Rectal smooth muscle tissue (tissue), 1 donor: ENCODE results near the gene EPB41L3.
"Not testable (repeated sequence)": the region's sequence is repeated elsewhere in the genome, so short reads cannot be mapped to it uniquely, and the experiment has no call there.

Source experiments
- H3K27ac ChIP-seq: one replicate; pipeline ENCODE4 v1.7.0; 2013; ENCODE audit warnings: low read depth, low read length, inconsistent platforms
- H3K27me3 ChIP-seq: one replicate; pipeline ENCODE4 v1.7.0; 2013; ENCODE audit warnings: low read length; ENCODE audit not compliant: control insufficient read depth, insufficient read depth
- H3K36me3 ChIP-seq: one replicate; pipeline ENCODE4 v1.7.0; 2013; ENCODE audit warnings: low read length; ENCODE audit not compliant: control insufficient read depth, insufficient read depth
- H3K4me1 ChIP-seq: one replicate; pipeline ENCODE4 v1.7.0; 2013; ENCODE audit warnings: low read length; ENCODE audit not compliant: control insufficient read depth, insufficient read depth
- H3K4me3 ChIP-seq: one replicate; pipeline ENCODE4 v1.7.0; 2013; ENCODE audit warnings: low read length
- H3K9ac ChIP-seq: one replicate; pipeline ENCODE4 v1.7.0; 2013; ENCODE audit warnings: low read length

EPB41L3 gene

DNA sequence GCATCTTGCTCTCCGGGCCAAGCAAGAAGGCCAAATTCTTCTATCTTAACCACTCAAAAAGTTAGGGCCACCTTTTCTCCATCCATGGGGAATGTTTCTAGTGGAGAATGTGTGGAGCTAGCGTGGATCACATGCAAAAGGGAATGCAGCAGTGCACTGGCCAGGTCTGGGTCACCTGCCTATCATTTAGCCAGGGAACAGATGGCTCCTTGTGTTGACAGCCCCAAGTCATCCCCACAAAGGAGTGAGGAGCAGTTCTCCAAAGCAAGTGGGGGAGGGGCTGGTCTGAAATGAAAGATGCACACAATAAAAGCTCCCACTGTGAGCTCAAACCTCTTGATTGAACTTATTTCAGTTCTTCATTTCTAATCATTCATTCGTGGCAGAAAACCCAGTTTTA, 19.1 kb downstream of the EPB41L3 start:
- Histone ChIP-seq H3K36me3 (no peaks in the 10 kb centered on the region), H3K27me3 (no peaks in the 10 kb centered on the region), H3K9ac (no peak overlapping the region), H3K4me3 (no peak overlapping the region), H3K27ac (no peak overlapping the region), H3K4me1 (peaks cover 15% of the 10 kb centered on the region)

DNA sequence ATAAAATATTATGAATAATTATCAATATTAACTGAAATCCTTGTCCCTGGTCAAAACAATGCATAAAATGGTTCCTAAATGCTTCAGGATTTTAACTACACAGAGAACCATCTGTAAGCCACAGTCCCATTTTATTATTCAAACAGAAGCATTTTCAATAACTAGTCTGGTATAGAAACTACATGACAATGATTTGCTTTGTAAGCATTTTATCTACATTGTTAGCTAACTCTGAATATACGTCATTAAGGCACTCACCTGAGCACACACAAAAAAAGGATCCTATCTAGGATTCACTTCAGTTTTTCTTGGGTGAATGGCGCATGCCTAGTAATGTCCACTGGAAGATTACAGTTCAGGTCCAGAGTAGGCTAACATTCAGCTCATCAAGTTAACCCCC, 22.8 kb downstream of the EPB41L3 start:
- Histone ChIP-seq H3K9ac (no peak overlapping the region), H3K36me3 (no peaks in the 10 kb centered on the region), H3K27ac (no peak overlapping the region), H3K4me3 (no peak overlapping the region), H3K27me3 (no peaks in the 10 kb centered on the region), H3K4me1 (peaks cover 10% of the 10 kb centered on the region)

DNA sequence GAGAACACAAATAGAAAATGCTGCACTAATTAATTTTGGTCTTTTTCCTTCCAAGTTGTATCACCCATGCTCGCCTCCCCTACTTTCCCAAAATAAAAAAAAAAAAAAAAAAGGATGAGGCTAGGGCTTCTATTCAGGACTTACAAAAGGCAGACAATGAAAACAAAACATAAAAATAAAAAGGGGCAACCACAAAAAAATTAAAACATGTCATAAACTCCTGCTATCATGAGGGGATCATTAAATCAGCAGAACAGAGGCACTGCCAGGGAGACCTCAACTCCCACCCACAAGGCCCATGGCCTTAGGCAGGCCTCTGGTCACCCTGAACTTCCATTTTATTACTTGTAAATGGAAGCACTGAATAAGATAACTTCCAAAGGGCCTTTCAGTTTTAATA, 23.3 kb downstream of the EPB41L3 start:
- Histone ChIP-seq H3K27me3 (no peaks in the 10 kb centered on the region), H3K27ac (no peak overlapping the region), H3K4me3 (no peak overlapping the region), H3K4me1 (peaks cover 11% of the 10 kb centered on the region), H3K36me3 (no peaks in the 10 kb centered on the region), H3K9ac (no peak overlapping the region)

DNA sequence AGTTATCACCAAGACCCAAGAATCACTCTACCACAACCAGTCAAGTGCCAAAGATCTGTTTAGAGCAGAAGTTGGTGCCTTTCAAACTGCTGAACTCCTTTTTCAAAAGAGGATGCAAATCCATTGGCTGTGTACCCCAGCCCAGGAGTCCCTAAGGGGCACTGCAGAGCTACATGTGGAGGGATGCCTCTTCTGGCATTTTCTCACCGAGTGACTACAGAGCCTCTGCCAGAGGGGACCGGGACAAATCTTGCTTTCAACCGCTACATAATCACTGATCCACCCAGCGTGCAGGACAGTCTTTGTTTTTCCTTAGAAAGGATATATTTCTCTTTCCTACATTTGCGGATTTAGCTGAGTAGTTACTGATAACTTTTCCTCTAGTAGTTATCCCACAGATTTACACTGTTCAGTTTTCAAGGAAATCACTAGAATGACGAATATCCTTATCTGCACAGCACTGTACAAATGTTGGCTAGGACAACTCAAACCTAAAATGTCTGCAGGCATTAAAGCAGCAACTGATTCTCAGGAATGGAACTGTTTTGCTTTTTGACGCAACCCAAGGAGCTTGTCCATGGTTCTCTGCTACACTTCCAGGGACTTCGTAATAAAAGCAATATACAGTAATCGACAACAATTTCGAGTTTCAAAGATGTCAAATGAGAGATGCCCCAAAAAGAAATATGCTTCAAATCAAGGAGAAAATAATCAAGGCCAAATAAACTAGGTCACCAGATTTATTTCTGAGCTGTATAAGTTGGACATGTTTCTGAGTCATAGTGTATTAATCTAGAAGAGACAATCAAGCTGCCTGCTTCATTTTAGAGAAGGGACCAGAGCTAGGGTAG, 24.1 kb downstream of the EPB41L3 start:
- peak overlapping the region; percentile 17 for H3K4me3 ChIP-seq
- peak overlapping the region; percentile 33 for H3K27ac ChIP-seq
- no peaks in the 10 kb centered on the region for H3K36me3 ChIP-seq
- H3K27me3 ChIP-seq, result no peaks in the 10 kb centered on the region
- no peak overlapping the region for H3K9ac ChIP-seq
- peaks cover 19% of the 10 kb centered on the region for H3K4me1 ChIP-seq

DNA sequence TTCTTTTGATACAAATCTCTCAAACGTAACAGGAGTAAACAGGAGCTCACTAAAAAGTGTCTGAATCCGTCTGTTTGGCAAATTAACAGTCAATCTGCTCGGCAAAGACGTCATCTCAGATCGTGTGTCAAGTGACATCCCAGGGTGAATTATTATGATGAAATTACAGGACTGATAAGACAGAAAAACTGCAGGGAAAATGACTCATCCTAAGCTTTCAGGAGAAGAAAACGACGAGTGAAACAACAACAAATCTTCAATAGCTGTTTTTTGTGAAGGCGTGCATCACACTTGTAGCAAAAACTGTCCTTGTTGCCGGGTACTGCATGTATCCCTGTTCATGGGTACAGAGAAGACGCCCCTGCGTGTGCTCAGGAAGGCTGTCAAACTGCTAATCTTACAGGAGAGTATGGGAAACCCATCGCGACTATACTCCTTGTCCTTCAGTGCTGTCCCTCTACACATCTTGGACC, 24.9 kb downstream of the EPB41L3 start:
- Histone ChIP-seq H3K27ac (peak overlapping the region; percentile 33), H3K4me1 (peaks cover 19% of the 10 kb centered on the region), H3K4me3 (no peak overlapping the region), H3K36me3 (no peaks in the 10 kb centered on the region), H3K27me3 (no peaks in the 10 kb centered on the region), H3K9ac (no peak overlapping the region)

DNA sequence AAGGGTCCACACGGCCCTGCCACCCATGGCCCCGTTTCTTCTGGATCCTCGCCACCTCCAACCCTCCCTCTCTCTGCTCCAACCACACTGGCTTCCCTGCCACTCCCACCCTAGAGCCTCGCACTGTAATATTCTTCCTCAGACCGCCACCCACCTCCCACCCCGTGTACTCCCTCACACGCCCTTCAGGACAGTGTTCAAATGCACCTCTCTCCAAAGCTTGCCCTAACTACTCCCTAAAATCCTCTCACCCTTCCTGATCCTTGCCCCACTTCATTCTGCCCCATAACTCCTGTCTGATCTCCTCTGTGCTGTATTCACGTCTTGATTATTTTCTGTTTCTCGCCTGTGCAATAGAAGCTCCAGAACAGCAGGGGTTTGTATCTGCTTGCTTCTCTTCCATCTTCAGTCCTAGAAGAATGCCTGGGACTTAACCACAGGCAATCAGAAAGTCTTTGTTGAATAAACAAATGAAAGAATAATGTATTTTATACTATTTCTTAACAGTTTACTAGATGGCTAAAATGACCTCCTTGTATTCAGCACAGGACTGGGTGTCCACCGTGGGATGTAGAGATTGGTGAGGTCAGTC, 25.5 kb downstream of the EPB41L3 start:
- Histone ChIP-seq H3K36me3 (no peaks in the 10 kb centered on the region), H3K4me1 (peaks cover 19% of the 10 kb centered on the region), H3K27ac (no peak overlapping the region), H3K27me3 (no peaks in the 10 kb centered on the region), H3K4me3 (no peak overlapping the region), H3K9ac (no peak overlapping the region)

DNA sequence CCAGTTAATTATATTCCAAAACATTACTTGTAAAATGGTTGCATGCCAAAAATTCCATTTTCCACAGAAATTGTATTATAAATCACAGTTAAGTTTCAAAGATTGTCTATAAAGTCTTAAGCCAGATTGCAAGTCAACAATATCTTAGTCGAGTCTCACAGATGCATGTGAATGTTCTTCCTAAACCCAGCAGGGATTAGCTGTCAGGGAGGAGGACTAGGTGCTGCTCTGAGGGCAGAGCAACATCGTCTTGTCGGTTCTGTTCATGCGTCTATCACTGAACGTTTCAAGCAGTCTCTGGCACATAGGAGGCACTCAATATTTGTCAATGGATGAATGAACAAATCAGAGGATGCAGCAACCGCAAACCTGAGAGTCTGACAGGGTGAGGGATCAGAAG, 27.0 kb downstream of the EPB41L3 start:
- H3K4me1 ChIP-seq, result peaks cover 19% of the 10 kb centered on the region
- H3K27me3 ChIP-seq, result no peaks in the 10 kb centered on the region
- no peaks in the 10 kb centered on the region for H3K36me3 ChIP-seq
- H3K9ac ChIP-seq, result no peak overlapping the region
- H3K4me3 ChIP-seq, result no peak overlapping the region
- H3K27ac ChIP-seq, result no peak overlapping the region

DNA sequence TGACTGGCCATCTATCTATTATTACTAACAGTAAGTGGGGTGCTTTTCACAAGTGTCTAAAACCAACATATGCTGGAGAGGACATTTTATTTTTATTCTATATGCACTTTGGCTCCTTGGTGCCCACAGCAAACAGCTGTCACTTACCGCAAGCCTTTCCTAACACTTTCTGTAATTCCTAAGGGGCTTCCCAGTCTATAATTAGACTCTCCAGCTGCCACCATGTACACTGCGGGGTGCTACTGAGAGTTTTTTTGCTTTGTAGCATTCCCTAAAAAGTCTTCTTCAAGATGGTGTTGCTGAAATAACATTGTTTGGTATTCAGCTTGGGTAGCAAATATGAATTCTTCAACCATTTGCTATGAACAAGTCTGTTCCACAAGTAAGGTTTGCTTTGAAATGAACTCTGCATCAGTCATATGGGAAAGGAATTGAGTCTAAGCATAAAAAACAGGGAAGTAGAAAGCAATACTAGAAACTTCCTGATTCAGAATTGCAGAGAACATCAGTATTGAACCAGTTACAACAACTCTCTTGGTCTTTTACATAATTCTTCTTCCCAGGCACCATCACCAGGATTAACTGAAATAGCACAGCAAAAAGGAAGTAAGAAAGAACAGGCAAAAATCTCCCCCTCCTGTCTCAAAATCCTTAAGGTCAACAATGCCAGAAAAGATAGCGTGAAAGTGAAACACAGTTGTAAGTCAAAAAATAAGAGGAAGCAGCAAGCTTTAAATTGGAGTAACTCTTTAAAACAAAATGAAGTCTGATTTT, 28.6 kb downstream of the EPB41L3 start:
- Histone ChIP-seq H3K4me1 (peaks cover 11% of the 10 kb centered on the region), H3K27ac (no peak overlapping the region), H3K4me3 (no peak overlapping the region), H3K9ac (no peak overlapping the region), H3K27me3 (no peaks in the 10 kb centered on the region), H3K36me3 (no peaks in the 10 kb centered on the region)

DNA sequence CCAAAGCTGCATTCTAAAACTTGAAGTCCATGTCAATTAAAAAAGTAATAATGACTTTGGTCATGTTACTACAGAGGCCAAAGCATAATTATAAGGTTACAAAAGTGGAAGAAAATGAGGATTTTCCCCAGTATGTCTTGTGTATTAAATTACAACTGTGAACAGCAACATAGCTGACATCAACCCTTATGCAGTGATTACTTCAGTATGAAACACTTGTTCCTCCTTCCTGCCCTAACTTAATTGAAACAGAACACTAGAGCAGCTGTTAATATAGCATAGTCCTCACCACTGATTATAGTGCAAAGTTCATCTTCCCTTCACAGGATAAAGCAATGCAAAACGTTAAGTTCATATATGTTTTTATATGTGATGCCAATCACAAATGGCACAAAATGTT, 29.9 kb downstream of the EPB41L3 start:
- H3K4me1 ChIP-seq, result peaks cover 9% of the 10 kb centered on the region
- no peaks in the 10 kb centered on the region for H3K36me3 ChIP-seq
- H3K4me3 ChIP-seq, result no peak overlapping the region
- no peaks in the 10 kb centered on the region for H3K27me3 ChIP-seq
- no peak overlapping the region for H3K9ac ChIP-seq
- no peak overlapping the region for H3K27ac ChIP-seq

DNA sequence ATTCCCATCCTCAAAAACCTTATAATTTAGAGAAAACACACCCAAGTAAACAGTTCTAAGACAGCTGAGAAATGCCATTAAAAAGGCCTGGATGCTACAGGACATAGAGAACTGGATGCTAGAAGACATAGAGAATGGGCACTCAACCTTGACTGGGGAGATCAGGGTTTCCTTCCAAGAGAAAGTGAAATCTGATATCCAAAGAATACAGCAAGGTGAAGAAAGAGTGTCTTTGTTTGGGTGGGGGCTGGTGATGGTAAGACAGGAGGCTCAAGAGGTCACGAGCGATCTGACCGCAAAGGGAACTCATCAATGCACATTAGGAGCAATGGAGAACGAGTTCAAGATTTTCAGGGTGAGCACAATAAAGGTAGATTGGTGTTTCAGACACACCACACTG, 31.6 kb downstream of the EPB41L3 start:
- Histone ChIP-seq H3K4me3 (no peak overlapping the region), H3K4me1 (peaks cover 12% of the 10 kb centered on the region)

DNA sequence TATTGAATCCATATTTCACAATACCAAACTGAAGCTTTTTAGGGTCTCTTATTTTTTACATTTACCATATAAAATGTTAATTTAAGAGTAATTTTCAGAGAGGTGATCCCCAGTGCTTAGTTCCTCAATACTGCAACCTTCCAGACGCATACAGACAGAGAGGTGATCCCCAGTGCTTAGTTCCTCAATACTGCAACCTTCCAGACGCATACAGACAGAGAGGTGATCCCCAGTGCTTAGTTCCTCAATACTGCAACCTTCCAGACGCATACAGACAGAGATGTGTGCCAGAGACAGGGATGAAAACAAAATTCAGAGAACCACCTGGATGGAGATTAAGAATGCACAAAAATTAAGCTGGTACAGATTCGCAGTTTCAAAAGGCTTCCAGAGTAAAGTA, 32.3 kb downstream of the EPB41L3 start:
- peaks cover 12% of the 10 kb centered on the region for H3K4me1 ChIP-seq
- H3K9ac ChIP-seq, H3K27ac ChIP-seq, H3K36me3 ChIP-seq, H3K4me3 ChIP-seq, H3K27me3 ChIP-seq: not testable (repeated sequence)

More for the DNA sequence above, 31.6 kb downstream of the EPB41L3 start:
- Histone ChIP-seq H3K36me3 (no peaks in the 10 kb centered on the region), H3K27ac (no peak overlapping the region), H3K9ac (no peak overlapping the region), H3K27me3 (no peaks in the 10 kb centered on the region)

DNA sequence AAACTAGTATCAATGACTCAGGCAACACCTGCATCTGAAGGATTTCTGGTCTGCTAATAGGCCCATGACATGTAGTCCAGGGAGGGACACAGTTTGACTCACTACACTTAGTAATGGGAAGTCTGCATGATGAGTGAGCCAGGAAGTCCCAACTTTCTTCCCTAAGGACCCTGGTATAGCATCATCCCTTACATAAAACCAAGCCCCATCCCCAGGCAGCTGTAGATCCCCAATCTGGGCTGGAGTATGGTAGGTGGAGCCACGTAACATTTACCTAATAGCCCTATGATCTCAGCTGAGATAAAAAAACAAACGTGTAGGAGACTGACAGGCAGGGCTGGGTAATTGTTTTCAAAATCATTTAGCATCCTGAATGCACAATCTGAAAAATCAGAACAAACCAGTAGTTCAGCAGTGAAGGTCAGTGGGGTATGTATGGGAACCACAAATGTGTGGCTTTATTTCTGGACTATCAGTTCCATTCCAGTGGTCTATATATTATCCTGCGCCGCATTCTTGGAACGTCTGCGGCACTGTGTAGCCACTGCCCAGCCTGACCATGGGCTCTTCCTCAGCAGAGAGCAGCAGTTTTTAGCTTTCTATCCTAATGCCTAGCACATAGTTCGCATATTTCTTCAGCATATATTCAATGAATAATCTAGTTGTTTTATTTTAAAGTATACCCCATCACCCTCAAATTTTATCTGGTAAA, 33.5 kb downstream of the EPB41L3 start:
- Histone ChIP-seq H3K4me1 (peaks cover 10% of the 10 kb centered on the region), H3K27me3 (no peaks in the 10 kb centered on the region), H3K27ac (no peak overlapping the region), H3K36me3 (no peaks in the 10 kb centered on the region), H3K9ac (no peak overlapping the region), H3K4me3 (no peak overlapping the region)
